Esophagus squamous epithelium (tissue), 4 donors: ENCODE data around the gene CACNB2.

ENCODE experiments used
- POLR2A ChIP-seq, 4 donors: fragments of 450-650 bp; IDR thresholded peaks; one replicate each; pipeline ENCODE4 v1.6.1; 2017; ENCODE audit warnings: antibody characterized with exemption in 4 of 4, mild to moderate bottlenecking in 4 of 4, moderate library complexity in 3 of 4
- TF ChIP-seq, protein P1 (sequence below), 6 experiments: fragments of 450-650 bp in 4 of 6; fragments of 200-600 bp in 2 of 6; sonication (generic) in 2 of 6; IDR thresholded peaks; one replicate each; pipeline ENCODE4 v1.5.1; 2016 to 2019; ENCODE audit warnings: antibody characterized with exemption in 6 of 6, mild to moderate bottlenecking in 4 of 6, moderate library complexity in 4 of 6

DNA sequence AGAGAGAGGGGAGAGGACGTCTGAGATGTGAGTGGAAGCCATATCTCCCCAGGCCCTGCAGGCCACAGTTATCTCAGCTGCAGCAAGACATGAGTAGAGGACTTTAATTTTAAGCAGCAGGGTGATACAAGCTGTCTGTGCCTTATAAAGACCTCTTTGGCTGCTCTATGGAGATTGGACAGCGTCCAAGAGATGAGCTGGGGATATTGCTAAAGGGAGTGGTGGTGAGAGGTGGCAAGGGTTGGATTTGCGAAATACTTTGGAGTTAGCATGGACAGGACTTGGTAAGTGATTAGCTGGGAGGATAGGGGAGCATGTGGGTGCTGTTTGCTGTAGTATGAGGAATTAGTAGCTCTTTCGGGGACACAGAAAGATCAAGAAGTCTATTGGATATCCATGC lies 191.8 kb downstream of the CACNB2 start:
- TF ChIP-seq, protein P1, sequence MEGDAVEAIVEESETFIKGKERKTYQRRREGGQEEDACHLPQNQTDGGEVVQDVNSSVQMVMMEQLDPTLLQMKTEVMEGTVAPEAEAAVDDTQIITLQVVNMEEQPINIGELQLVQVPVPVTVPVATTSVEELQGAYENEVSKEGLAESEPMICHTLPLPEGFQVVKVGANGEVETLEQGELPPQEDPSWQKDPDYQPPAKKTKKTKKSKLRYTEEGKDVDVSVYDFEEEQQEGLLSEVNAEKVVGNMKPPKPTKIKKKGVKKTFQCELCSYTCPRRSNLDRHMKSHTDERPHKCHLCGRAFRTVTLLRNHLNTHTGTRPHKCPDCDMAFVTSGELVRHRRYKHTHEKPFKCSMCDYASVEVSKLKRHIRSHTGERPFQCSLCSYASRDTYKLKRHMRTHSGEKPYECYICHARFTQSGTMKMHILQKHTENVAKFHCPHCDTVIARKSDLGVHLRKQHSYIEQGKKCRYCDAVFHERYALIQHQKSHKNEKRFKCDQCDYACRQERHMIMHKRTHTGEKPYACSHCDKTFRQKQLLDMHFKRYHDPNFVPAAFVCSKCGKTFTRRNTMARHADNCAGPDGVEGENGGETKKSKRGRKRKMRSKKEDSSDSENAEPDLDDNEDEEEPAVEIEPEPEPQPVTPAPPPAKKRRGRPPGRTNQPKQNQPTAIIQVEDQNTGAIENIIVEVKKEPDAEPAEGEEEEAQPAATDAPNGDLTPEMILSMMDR (IDR thresholded peaks at IDR 0.05) = no peak
- no peak for TF ChIP-seq POLR2A (IDR thresholded peaks at IDR 0.05)
